ENCODE results near the gene CCDC18. TPM values are rescaled to one million over a fixed set of nuclear protein-coding genes. Genes with fewer than 3 reads are reported as not detected.

CCDC18 gene
- total RNA-seq, 1 experiment from 2014 or later = 23.0 TPM

DNA sequence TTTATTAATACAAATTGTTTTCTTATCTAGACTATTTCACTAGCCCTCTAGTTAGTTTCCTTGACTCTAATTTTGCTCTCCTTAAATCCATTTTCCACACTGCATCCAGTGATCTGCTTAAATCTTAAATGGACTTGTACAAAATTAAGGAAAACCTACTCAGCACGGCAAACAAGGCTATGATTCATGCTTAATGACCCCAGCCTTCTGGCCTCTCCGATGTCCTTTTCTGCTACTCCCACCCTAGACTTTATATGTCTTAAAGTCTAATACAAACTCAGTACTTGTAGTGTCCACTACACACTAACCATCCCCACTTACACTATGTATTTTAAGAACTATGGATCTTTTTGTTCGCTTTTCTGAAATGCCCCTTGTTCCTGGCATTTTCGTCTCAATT lies 2.5 kb upstream of the CCDC18 start:
- ChIA-PET POLR2A (no interaction called here), CTCF (no interaction called here)
- Mint-ChIP-seq H3K4me3 (peak overlapping the region; percentile 88), H3K36me3 (peaks cover 5% of the 10 kb centered on the region; the same call in 1 of the 2 replicates), H3K27ac (no peak overlapping the region), H3K4me1 (peaks cover 25% of the 10 kb centered on the region), H3K9me3 (peaks cover 3% of the 10 kb centered on the region), H3K27me3 (ENCODE audit: low read depth) (no peaks in the 10 kb centered on the region)
- no peak for ATAC-seq
- no peak for DNase-seq (ENCODE audit: low spot score)
- TF ChIP-seq EMX1 (CRISPR knock-in tag; IDR thresholded peaks at IDR 0.05) (no peak), ZNF671 (CRISPR knock-in tag; IDR thresholded peaks at IDR 0.05) (no peak)

- TF ChIP-seq, protein P1, sequence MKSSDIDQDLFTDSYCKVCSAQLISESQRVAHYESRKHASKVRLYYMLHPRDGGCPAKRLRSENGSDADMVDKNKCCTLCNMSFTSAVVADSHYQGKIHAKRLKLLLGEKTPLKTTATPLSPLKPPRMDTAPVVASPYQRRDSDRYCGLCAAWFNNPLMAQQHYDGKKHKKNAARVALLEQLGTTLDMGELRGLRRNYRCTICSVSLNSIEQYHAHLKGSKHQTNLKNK (CRISPR knock-in tag; IDR thresholded peaks at IDR 0.05) = no peak
- no peak for TF ChIP-seq JAZF1 (CRISPR knock-in tag; IDR thresholded peaks at IDR 0.05)
- no peaks in the 10 kb centered on the region for H3K27me3 Mint-ChIP-seq (ENCODE audit: low read depth)
- peak overlapping the region; percentile 88 for H3K4me3 Mint-ChIP-seq
- no peak overlapping the region; the same call in 1 of the 2 replicates for H3K27ac Mint-ChIP-seq
- ATAC-seq (no peak), DNase-seq (ENCODE audit: low spot score) (no peak)
- ChIA-PET POLR2A (interaction anchor here (0.6 to 1.1 kb wide), 2 partner anchors 80 to 339 kb away, joined by 3 read pairs; no protein-coding TSS in a partner anchor), CTCF (interaction anchor here (0.7 kb wide), 1 partner anchor 8 kb away, joined by 4 read pairs; no protein-coding TSS in a partner anchor)
- H3K4me1 Mint-ChIP-seq = peaks cover 25% of the 10 kb centered on the region
- peaks cover 5% of the 10 kb centered on the region; the same call in 1 of the 2 replicates for H3K36me3 Mint-ChIP-seq
- peaks cover 3% of the 10 kb centered on the region for H3K9me3 Mint-ChIP-seq
Measured at GRCh38 chr1:93178418-93178817, 2.1 kb upstream of the CCDC18 start.

DNA sequence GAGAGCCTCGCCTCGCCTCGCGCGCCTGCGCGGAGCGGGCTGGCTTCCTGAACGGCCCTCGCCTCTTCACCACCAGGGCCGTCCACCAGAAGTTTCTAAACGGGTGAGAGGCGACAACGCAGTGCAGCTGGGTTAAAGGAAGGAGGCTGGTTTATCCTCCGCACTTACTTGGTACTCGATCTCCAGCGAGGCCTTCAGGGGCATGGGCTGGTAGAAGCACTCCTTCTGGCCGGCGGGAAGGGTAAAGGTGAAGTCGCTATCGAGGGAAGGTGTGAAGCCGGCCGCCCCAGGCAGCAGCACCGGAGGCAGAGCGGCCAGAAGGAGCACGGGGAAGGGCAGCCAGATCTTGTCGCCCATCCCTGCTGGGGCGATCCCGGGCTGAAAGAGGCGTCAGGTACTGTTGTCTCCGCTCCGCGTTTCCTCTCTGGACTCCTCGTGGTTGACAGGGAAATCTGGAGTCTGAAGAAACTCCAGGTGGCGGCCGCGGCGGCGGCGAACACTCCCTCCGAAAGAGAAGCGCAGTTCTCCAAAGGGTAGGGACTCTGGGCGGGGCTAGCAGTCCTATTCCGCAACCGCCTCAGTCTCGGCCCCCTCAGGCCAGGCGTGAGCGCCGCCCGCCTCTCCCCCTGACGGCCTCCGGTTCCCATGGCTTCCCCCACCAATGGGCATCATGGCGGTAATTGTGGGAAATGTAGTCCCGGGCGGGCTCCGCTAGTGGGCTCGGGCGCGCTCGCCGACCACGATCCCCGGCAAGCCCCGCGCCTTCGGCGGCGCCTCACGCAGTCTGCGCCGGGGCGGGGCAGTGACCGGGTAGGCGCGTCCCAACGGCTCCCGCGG lies 420 bp upstream of the CCDC18 start, which contains the start of gene TMED5:
Gene TMED5, minus strand, starts transcription at position 528 of the 837 bp plus-strand sequence. Its CDS starts 171 bp downstream, at position 357.
- H3K4me1 Mint-ChIP-seq = peaks cover 25% of the 10 kb centered on the region
- no peaks in the 10 kb centered on the region for H3K36me3 Mint-ChIP-seq
- no peaks in the 10 kb centered on the region for H3K9me3 Mint-ChIP-seq
- peak; percentile 98 for DNase-seq (ENCODE audit: low spot score)
- peak within 1 kb of the TSS; percentile 99 for H3K27ac Mint-ChIP-seq
- no peaks in the 10 kb centered on the region for H3K27me3 Mint-ChIP-seq (ENCODE audit: low read depth)
- POLR2A ChIA-PET = no interaction called here
- peak within 1 kb of the TSS; percentile 88 for H3K4me3 Mint-ChIP-seq
- CTCF ChIA-PET = no interaction called here
- peak; percentile 96 for ATAC-seq
- TF ChIP-seq ZNF232 (CRISPR knock-in tag; IDR thresholded peaks at IDR 0.05) = peak; percentile 84
- peak; percentile 89 for TF ChIP-seq HMGXB4 (CRISPR knock-in tag; IDR thresholded peaks at IDR 0.05)
- peak; percentile 49; the same call in 1 of the 2 replicates for TF ChIP-seq PREB (CRISPR knock-in tag; IDR thresholded peaks at IDR 0.05; ENCODE audit: borderline replicate concordance)
- TF ChIP-seq ZNF317 (CRISPR knock-in tag; IDR thresholded peaks at IDR 0.05; ENCODE audit: borderline replicate concordance, low read depth) = 0 out of 2 replicates have a peak, but pooled peaks have one; percentile 39
- no peak; the same call in 1 of the 2 replicates for TF ChIP-seq CBFB (CRISPR knock-in tag; IDR thresholded peaks at IDR 0.05; ENCODE audit: low read depth)
- TF ChIP-seq ZNF263 (CRISPR knock-in tag; IDR thresholded peaks at IDR 0.05; ENCODE audit: low read depth) = no peak
- TF ChIP-seq, protein P2, sequence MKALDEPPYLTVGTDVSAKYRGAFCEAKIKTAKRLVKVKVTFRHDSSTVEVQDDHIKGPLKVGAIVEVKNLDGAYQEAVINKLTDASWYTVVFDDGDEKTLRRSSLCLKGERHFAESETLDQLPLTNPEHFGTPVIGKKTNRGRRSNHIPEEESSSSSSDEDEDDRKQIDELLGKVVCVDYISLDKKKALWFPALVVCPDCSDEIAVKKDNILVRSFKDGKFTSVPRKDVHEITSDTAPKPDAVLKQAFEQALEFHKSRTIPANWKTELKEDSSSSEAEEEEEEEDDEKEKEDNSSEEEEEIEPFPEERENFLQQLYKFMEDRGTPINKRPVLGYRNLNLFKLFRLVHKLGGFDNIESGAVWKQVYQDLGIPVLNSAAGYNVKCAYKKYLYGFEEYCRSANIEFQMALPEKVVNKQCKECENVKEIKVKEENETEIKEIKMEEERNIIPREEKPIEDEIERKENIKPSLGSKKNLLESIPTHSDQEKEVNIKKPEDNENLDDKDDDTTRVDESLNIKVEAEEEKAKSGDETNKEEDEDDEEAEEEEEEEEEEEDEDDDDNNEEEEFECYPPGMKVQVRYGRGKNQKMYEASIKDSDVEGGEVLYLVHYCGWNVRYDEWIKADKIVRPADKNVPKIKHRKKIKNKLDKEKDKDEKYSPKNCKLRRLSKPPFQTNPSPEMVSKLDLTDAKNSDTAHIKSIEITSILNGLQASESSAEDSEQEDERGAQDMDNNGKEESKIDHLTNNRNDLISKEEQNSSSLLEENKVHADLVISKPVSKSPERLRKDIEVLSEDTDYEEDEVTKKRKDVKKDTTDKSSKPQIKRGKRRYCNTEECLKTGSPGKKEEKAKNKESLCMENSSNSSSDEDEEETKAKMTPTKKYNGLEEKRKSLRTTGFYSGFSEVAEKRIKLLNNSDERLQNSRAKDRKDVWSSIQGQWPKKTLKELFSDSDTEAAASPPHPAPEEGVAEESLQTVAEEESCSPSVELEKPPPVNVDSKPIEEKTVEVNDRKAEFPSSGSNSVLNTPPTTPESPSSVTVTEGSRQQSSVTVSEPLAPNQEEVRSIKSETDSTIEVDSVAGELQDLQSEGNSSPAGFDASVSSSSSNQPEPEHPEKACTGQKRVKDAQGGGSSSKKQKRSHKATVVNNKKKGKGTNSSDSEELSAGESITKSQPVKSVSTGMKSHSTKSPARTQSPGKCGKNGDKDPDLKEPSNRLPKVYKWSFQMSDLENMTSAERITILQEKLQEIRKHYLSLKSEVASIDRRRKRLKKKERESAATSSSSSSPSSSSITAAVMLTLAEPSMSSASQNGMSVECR (CRISPR knock-in tag; IDR thresholded peaks at IDR 0.05; ENCODE audit: borderline replicate concordance) = 0 out of 2 replicates have a peak, but pooled peaks have one; percentile 88
- peak; percentile 69 for TF ChIP-seq USF2 (CRISPR knock-in tag; IDR thresholded peaks at IDR 0.05)
- no peak for TF ChIP-seq MXD4 (CRISPR knock-in tag; IDR thresholded peaks at IDR 0.05; ENCODE audit: borderline replicate concordance)
- TF ChIP-seq, protein P3, sequence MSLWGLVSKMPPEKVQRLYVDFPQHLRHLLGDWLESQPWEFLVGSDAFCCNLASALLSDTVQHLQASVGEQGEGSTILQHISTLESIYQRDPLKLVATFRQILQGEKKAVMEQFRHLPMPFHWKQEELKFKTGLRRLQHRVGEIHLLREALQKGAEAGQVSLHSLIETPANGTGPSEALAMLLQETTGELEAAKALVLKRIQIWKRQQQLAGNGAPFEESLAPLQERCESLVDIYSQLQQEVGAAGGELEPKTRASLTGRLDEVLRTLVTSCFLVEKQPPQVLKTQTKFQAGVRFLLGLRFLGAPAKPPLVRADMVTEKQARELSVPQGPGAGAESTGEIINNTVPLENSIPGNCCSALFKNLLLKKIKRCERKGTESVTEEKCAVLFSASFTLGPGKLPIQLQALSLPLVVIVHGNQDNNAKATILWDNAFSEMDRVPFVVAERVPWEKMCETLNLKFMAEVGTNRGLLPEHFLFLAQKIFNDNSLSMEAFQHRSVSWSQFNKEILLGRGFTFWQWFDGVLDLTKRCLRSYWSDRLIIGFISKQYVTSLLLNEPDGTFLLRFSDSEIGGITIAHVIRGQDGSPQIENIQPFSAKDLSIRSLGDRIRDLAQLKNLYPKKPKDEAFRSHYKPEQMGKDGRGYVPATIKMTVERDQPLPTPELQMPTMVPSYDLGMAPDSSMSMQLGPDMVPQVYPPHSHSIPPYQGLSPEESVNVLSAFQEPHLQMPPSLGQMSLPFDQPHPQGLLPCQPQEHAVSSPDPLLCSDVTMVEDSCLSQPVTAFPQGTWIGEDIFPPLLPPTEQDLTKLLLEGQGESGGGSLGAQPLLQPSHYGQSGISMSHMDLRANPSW (CRISPR knock-in tag; conservative IDR thresholded peaks at IDR 0.05; ENCODE audit: low read depth) = no peak
- TF ChIP-seq ATF6 (CRISPR knock-in tag; IDR thresholded peaks at IDR 0.05) = no peak
- TF ChIP-seq JUN (CRISPR knock-in tag; IDR thresholded peaks at IDR 0.05) = peak; percentile 92; the same call in 1 of the 2 replicates

Measured in WTC11 (cell line).